ENCODE measurements around the gene GLB1L2.

DNA sequence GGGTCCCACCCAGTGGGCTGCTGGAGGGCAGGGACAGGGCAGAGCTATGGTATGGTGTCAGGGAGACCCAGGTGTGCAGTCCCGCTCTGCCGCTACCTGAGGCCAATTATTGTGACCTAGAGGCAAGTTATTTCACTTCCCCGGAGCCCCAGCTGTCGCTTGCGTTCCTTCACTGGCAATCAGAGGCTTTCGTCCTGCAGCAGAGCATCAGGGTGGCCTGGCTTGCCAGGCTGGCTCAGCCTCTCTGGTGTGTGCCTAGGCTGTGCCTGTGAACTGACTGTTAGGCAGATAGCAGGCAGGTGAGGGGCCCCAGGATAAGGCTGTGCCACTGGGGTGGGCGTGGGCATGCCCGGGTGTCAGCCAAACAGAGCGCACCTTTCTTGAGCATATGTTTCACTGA is 31.4 kb downstream of the GLB1L2 start:
- TF ChIP-seq ZNF274 (IDR thresholded peaks at IDR 0.05; ENCODE audit: low read depth, low read length), result no peak
- no peak for TF ChIP-seq YY1 (IDR thresholded peaks at IDR 0.05; ENCODE audit: insufficient read depth, insufficient read length)
- TF ChIP-seq SUZ12 (IDR thresholded peaks at IDR 0.05; ENCODE audit: extremely low read depth, insufficient read depth, insufficient read length), result no peak
